Measurements from ENCODE around the gene SLC7A6OS. TPM values are rescaled to one million over a fixed set of nuclear protein-coding genes. Genes with fewer than 3 reads are reported as not detected.

The SLC7A6OS gene
- total RNA-seq, 1 donor from 2014 or later: 16.8 TPM

DNA sequence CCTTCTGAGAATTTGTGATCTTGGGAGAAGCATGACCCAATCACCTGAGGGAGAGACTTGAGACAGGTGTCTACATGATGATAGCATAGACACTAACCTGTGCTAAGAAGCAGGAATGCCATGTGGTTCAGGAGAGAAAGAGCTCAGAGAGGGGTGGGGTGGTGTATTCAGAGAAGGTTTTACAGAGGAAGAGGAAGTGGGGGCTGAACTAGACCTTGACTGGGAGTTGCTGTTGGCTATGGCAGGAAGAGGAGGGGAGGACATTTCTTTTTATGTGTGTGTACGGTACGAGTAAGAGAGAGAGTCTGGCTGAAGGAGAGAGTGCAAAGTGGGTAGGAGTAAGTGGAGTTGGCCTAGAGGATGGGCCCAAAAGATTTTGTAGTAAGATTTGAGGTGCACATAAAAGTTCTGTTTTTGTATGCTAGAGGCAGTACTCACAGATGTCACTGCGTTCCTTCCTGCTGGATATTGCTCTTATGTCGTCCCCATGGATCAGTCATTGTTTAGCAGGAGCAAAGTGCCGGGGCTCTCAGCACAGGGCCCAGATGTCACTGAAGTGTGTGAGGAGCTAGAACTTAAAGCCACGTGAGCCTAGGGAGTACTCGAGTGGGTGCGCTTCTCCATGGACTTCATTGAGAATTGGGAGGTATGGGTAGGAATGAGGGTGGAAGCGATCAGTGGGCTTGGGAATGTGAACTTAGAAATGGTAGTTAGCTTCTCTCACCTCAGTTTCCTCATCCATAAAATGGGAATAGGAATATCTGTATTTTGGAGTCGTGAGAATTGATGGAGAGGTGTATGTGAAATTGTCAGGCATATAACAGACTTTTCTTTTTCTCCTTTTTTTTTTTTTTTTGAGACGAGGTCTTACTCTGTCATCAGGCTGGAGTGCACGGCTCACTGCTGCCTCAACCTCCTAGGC lies 24.3 kb downstream of the SLC7A6OS start:
- no peak overlapping the region for H3K4me3 ChIP-seq
- H3K27me3 ChIP-seq (ENCODE audit: low read depth): no peaks in the 10 kb centered on the region
- no peaks in the 10 kb centered on the region for H3K9me3 ChIP-seq
- H3K4me1 ChIP-seq: peaks cover 73% of the 10 kb centered on the region
- ATAC-seq: peak; percentile 4 to 29
- intact Hi-C loops (cut with DNase I): no loop called here
- TF ChIP-seq, protein P1, sequence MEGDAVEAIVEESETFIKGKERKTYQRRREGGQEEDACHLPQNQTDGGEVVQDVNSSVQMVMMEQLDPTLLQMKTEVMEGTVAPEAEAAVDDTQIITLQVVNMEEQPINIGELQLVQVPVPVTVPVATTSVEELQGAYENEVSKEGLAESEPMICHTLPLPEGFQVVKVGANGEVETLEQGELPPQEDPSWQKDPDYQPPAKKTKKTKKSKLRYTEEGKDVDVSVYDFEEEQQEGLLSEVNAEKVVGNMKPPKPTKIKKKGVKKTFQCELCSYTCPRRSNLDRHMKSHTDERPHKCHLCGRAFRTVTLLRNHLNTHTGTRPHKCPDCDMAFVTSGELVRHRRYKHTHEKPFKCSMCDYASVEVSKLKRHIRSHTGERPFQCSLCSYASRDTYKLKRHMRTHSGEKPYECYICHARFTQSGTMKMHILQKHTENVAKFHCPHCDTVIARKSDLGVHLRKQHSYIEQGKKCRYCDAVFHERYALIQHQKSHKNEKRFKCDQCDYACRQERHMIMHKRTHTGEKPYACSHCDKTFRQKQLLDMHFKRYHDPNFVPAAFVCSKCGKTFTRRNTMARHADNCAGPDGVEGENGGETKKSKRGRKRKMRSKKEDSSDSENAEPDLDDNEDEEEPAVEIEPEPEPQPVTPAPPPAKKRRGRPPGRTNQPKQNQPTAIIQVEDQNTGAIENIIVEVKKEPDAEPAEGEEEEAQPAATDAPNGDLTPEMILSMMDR (IDR thresholded peaks at IDR 0.05): no peak
- H3K27ac ChIP-seq: peak overlapping the region; percentile 66
- peaks cover 49% of the 10 kb centered on the region for H3K36me3 ChIP-seq
- no peak for DNase-seq

DNA sequence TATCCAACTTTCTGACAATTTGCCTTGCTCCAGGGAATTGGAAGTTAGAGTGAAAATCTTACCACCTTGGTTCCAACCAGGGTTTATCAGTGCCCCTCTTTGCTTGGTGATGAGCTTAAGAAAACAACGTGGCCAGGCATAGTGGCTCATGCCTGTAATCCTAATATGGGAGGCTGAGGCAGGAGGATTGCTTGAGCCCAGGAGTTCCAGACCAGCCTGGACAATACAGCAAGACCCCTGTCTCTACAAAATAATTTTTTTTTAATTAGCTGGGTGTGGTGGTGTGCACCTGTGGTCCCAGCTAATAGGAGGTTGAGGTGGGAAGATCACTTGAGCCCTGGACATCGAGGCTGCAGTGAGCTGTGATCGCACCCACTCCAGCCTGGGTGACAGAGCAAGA lies 25.1 kb downstream of the SLC7A6OS start:
- intact Hi-C loops (cut with DNase I): no loop called here
- Histone ChIP-seq H3K27ac (peak overlapping the region; percentile 66), H3K9me3 (no peaks in the 10 kb centered on the region), H3K4me3 (no peak overlapping the region), H3K36me3 (peaks cover 41% of the 10 kb centered on the region), H3K4me1 (peaks cover 73% of the 10 kb centered on the region), H3K27me3 (ENCODE audit: low read depth) (no peaks in the 10 kb centered on the region)
- TF ChIP-seq, protein P1 (IDR thresholded peaks at IDR 0.05): no peak
- ATAC-seq (no peak), DNase-seq (no peak)

DNA sequence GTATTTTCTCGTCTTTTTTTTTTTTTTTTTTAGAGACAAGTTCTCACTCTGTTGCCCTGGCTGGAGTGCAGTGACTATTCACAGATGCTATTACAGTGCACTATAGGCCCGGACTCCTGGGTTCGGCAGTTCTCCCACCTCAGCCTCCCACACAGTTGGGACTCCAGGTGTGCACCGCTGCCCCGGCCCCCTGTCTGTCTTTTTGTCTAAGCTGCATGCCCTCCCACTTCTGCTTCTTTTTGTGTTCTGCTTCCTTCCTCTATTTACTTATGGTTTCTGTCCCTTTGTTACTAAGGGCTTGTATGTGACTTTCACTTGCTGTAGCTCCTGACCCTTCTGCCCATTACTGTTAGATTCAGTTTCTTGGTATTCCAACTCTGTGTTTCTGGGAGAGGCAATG lies 25.9 kb downstream of the SLC7A6OS start:
- no peak overlapping the region for H3K4me3 ChIP-seq

DNA sequence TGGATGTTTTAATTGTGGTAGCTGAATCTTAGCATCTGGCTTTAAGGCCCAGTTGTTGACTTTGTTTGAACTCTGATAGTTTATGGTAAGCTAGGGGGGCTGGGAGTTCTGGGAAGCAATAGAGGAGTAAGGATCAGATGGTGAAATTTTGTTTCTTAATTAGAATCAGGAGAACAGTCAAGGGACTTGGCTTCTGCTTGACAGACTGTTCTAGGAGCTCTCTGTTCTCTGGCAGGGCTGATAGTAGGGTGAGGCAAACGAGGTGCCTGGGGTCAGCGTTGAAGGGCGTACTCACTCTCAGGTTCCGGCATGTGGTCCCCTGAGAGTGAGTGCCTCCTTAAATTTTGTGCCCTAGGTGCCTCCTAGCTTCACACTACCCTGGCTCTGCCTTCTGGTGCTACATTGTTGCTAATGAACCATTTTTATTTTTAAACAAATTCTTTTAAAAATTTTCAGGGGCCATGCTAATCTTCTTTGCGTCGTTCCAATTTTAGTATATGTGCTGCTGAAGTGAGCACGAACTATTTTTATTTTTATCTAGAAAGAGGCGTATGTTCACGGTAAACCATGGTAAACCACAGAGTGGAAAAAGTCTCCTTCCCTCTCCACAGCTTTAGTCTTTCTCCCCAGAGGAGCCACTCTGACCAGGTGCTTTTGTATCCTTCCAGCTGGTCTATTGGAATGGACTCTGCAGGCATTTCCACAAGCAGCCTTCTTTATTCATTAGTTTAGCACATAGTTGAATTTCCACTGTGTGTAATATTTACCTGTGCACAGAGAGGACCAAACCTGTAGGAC lies 26.7 kb downstream of the SLC7A6OS start:
- Histone ChIP-seq H3K36me3 (peaks cover 32% of the 10 kb centered on the region), H3K27ac (peak overlapping the region; percentile 66), H3K9me3 (no peaks in the 10 kb centered on the region), H3K27me3 (ENCODE audit: low read depth) (no peaks in the 10 kb centered on the region), H3K4me1 (peaks cover 66% of the 10 kb centered on the region), H3K4me3 (no peak overlapping the region)
- no peak for DNase-seq
- intact Hi-C loops (cut with DNase I): no loop called here
- ATAC-seq: peak; percentile 37 to 60
- TF ChIP-seq, protein P1 (IDR thresholded peaks at IDR 0.05): no peak

More for the DNA sequence above, 25.9 kb downstream of the SLC7A6OS start:
- DNase-seq (no peak), ATAC-seq (peak in 1 of 2 donors; percentile 45)
- Histone ChIP-seq H3K9me3 (no peaks in the 10 kb centered on the region), H3K27ac (peak overlapping the region; percentile 66), H3K4me1 (peaks cover 67% of the 10 kb centered on the region), H3K27me3 (ENCODE audit: low read depth) (no peaks in the 10 kb centered on the region), H3K36me3 (peaks cover 34% of the 10 kb centered on the region)
- TF ChIP-seq, protein P1 (IDR thresholded peaks at IDR 0.05): no peak
- intact Hi-C loops (cut with DNase I): no loop called here

DNA sequence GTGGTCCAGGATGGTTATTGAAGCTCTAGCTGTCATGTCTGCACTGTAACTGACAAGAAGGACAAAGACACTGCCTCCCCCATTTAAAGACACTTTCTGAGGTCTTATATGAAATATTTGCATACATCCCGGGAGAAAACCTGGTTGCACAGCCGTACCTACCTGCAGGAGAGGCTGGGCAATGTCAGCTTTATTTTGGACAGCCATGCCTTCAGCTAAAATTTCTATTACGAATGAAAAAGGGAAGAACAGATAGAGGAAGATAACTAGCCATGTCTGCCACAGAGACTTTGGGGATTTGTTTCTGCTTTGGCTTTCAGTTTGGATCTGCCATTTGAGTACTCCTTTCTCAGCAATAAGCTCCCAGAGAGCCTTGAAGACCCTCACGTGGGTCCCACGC lies 27.4 kb downstream of the SLC7A6OS start:
- no peak for ATAC-seq
- Histone ChIP-seq H3K36me3 (peaks cover 32% of the 10 kb centered on the region), H3K9me3 (no peaks in the 10 kb centered on the region), H3K27ac (peak overlapping the region; percentile 66), H3K4me1 (peaks cover 63% of the 10 kb centered on the region), H3K4me3 (no peak overlapping the region), H3K27me3 (ENCODE audit: low read depth) (no peaks in the 10 kb centered on the region)
- DNase-seq: no peak
- intact Hi-C loops (cut with DNase I): no loop called here
- TF ChIP-seq, protein P1 (IDR thresholded peaks at IDR 0.05): no peak
